Ecto neural progenitor cell (in vitro differentiated cells): ENCODE data around the gene PBX3.
"Not testable (repeated sequence)": the region's sequence is repeated elsewhere in the genome, so short reads cannot be mapped to it uniquely, and the experiment has no call there.

ENCODE experiments used
- DNase-seq: peaks from one replicate; pipeline ENCODE4 v3.0.0-alpha.2; 2018; ENCODE audit warnings: low spot score

The PBX3 gene

GRCh38 chr9:125749287-125749935 is 2.2 kb downstream of the PBX3 start:
- no peak for DNase-seq

- no peak for DNase-seq
These were observed 2.9 kb downstream of the PBX3 start for GRCh38 chr9:125749951-125750626.

DNA sequence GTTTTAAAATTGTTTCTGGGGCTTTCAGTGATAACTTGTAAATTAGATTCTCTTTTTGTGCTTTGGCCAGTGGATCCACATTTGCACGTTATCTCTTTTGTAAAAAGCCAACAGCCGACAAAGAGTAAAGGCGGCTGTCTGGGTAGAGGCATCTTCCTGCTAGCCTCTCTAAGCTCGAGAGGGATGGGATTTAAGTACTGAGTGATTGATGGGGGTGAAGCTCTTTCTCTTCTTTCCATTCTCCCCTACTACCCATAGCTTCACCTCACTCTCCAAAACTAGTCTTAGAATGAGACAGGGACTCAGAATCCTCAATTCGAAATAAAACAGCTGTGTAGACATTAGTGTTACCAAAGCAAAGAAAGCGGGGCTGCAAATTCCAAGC is 3.4 kb downstream of the PBX3 start:
- DNase-seq, result no peak

DNA sequence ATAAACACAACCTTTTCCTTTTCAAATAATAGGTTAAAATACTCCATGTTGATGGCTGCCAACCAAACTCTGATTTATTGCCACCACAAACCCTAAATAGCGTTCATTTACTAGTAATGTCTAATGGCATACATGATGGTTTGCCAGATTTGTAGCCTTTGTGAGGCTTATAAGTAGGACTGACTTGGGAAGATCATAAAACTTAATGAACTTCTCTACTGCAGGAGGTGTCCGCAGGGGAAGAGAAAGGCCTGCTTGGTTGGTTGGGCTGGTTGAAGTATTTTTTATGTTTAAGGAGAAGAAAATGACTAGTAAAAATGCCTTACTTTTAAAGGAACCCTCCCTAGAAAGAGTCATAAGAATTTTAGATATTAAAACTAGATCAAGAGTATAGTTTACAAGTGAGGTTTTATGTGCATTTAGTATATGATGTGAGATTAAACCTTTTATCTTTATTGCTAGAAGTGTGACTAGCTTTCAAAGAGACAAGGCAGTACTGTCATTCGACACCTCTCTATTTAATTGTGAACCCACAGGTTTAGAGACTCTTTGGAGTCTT is 5.0 kb downstream of the PBX3 start:
- no peak for DNase-seq

- no peak for DNase-seq
These were observed 6.9 kb downstream of the PBX3 start for GRCh38 chr9:125754096-125754495.

DNA sequence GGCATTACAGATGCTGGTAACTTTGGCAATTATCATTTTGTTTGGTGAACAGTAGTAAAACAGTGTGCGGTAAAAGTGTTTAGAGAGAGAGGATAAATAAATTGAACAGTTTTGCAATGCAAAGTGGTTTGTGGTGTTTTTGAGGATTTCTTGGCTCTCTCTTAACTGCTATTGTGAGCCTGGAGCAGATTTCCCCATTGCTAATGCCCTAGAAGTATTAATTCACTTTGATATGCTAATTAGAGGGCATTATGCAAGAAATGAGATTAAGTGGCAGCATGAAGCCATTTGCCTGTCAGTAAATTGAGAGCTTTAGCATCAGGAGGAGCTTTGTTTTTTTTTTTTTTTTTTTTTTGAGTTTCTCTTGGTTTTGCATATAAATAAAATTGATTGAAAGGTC is 8.2 kb downstream of the PBX3 start:
- DNase-seq, result no peak

GRCh38 chr9:125756518-125756917 is 9.3 kb downstream of the PBX3 start:
- no peak for DNase-seq

DNA sequence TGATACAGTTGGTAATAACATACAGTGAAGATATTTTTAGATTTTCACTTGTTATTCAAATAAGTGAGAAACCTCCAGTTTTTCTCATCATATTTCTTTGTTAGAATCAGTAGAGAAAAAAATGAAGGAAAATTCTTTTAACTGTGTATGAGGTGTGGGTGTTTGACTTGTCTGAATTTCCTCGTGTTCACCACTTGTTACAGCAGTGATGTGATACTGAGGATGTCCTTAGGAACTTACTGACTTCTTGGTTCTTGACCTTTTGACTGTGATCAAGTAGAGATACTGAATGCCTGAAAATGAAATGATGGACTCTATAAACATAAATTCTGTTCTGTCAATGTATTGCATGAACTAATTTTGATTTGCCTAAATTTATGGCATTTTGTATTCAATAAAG is 10.7 kb downstream of the PBX3 start:
- no peak for DNase-seq

GRCh38 chr9:125758986-125759763 is 12.0 kb downstream of the PBX3 start:
- DNase-seq, result no peak

DNA sequence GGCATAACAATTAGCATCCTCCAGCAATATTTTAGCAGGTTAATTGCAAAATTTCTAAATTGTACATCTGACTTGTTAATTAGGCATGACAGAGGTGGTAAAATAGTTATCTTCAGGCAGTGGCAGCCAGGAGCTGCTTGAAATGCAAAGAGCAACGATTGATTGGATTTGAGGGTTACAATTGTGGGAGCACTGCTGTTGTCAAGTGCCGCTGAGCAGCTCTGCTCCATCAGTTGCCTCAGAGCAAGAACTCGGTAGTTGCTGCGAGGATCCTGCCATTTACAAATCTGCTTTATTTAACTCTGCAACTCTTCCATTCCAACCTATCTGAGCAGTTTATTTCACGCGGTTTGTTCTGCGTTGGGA is 12.6 kb downstream of the PBX3 start:
- DNase-seq, result no peak

- no peak for DNase-seq
These were observed 13.4 kb downstream of the PBX3 start for GRCh38 chr9:125760537-125760936.

DNA sequence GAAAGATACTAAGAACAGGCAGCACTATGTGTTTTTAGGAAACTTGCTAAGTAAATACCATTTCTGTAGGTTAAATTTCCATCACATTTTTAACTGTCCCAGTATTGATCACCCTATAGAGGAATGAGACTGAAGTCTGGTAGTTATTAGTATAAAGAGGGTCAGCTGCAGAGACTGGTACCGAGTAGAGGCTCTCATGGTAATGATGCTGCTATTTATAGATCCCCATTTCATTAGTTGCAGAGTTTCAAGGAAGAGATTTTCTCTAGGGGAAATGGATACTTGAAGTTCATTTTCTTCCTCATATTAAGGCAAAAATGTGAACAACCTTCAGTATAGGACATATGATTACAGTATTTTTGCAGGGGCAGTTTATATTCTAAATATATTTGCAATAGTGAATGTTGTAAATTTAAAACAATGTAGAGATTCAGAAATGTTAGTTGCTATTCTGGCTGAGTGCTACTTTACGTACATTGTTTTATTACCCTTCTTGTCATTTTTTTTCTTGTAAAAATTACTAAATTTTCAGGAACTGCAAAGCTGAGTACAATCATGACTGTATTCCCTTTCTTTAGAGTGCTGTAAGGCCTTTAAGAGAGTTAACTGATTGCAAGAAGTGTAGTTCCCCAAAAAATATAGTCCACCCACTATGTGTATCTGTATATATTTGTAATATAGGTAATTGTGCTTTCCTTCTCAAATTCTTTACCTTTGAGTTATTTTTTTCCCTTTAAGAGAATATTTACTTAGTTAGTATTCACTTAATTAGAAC is 14.7 kb downstream of the PBX3 start:
- no peak for DNase-seq

GRCh38 chr9:125763394-125763801 is 16.2 kb downstream of the PBX3 start:
- DNase-seq, result no peak

- DNase-seq, result no peak
These were observed 17.0 kb downstream of the PBX3 start for GRCh38 chr9:125764198-125764597.

DNA sequence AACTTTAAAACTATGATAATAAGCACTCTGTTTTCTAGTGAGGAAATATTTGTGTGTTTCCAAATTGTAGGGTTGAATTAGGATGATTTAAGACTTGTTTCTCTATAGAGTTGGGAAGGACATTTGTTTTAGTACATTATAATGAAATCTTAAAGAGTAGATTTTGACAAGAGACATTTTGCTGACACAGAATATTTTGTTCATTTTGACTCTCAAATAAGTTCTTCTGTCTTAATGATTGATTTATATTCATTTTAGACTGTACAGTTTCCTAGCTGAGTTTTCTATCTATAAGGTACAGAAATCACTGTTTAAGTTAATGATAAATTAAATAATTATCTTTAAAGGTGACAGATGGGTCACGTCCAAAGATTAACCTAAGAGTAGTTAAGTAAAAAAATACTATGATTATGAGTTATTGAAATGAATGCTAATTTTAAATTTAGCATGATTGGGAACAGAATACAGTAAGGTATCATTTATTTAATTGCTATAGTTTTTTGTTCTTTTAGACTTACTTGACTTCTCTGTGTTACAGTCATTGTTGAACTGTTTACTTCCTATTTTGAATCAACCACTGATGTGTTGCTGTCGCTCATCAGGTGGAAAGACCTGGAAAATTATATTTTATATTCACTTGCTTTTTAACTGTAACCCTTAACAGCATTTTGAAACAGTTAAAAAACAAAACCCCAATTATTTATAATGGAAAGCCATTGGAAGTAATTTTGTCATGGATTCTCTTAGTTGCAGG is 19.5 kb downstream of the PBX3 start:
- DNase-seq, result no peak

DNA sequence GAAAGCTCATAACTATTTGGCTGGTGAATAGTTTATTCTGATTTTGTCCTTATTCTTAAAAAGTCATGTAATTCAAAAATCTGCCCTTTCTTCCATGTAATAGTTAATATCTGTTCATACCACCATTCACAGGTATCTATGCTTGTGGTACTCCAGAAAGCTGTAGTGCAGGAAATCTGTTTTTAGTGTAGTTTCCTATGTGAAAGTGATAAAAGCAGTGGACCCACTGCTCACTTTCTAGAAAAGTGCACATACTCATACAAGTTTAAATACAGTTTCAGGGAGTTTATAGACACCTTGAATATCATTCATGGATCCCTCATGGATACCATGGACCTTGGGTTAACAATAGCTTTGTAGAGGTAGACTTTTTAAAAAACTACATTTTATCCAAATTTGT is 20.2 kb downstream of the PBX3 start:
- no peak for DNase-seq

DNA sequence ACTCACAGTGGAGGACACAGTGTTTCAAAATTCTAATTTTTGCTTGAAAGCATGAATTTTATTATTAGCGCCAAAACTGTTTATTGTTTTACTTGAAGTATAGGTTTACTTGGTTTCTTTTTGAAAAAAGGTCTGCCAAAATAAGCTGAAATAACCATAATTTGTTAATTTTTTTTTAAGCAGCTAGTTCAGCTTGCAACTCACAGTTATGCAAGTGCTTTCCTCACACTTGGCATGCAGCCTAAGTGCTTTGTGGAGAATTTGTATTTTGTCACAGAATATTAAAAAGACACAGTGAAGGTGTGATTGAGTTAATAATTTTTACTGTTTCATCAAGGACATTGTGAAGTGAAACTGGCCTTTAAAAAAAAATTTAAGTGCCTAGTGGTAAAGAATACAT is 21.6 kb downstream of the PBX3 start:
- no peak for DNase-seq

DNA sequence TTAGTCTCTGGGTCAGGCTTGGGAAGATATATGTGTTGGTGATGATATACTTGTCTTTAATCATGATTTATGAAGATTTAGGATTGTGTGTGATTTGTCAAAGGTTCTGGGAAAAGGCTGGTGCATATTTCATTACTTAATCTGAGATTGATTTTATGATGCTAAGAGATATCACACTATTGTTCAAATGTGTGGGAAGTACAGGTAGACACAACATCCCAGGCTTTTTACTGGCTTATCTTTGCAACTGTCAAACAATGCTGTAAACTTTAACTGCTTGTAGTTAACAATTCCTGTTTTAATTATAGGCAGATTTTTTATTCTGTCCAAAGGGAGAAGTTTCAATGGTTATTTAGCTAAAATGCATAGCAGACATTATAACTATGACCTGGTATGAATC is 23.9 kb downstream of the PBX3 start:
- DNase-seq, result no peak

GRCh38 chr9:125772740-125773139 is 25.6 kb downstream of the PBX3 start:
- no peak for DNase-seq

DNA sequence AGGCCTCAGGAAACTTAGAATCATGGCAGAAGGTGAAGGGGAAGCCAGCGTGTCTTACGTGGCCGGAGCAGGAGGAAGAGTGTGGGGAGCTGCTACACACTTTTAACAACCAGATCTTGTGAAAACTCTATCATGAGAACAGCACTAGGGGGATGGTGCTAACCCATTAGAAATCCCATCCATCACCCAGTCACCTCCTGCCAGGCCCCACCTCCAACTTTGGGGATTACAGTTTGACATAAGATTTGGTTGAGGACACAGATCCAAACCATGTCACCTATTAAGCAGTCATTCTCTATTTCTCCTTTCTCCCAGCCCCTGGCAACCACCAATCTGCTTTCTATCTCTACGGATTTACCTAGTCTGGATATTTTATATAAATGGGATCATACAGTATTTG is 26.9 kb downstream of the PBX3 start:
- no peak for DNase-seq

GRCh38 chr9:125776789-125777188 is 29.6 kb downstream of the PBX3 start:
- not testable (repeated sequence) for DNase-seq
